PC-9 (cell line): ENCODE measurements around the gene TFRC. TPM values are rescaled to one million over a fixed set of nuclear protein-coding genes. Genes with fewer than 3 reads are reported as not detected.

Experiments
- BruUV-seq: library from RNA; stranded (reverse); fragments of 400-500 nt; replicated peaks from 2 replicates; lab custom pipeline; 2021; lab: Mats Ljungman, UMichigan
- CTCF ChIA-PET: fragments of 300-600 bp; sonication (Branson Sonifier 250); formaldehyde crosslinking; loops from one replicate; lab custom pipeline; 2022; ENCODE audit warnings: antibody characterized with exemption; lab: Charles Lee
- POLR2A ChIA-PET: fragments of 300-600 bp; sonication (Branson Sonifier 250); formaldehyde crosslinking; loops from one replicate; lab custom pipeline; 2022; ENCODE audit warnings: antibody characterized with exemption; ENCODE audit not compliant: unreplicated experiment; lab: Charles Lee
- DNase-seq, 2 experiments: peaks; one replicate each; pipeline versions ENCODE4 v3.0.0 to v3.0.0-alpha.2; 2015 to 2022; ENCODE audit warnings: mixed read lengths in 1 of 2
- H2AFZ ChIP-seq: fragments of 200-600 bp; sonication (generic); 2 replicates; pipeline ENCODE4 v1.8.1; 2017; ENCODE audit warnings: antibody characterized with exemption
- H3F3A ChIP-seq: fragments of 200-600 bp; sonication (generic); 2 replicates; pipeline ENCODE4 v1.8.1; 2017; ENCODE audit warnings: antibody characterized with exemption, mild to moderate bottlenecking, low read depth; ENCODE audit not compliant: insufficient read depth
- H3K27ac ChIP-seq: fragments of 200-600 bp; sonication (generic); 2 replicates; pipeline ENCODE4 v1.6.1; 2016; ENCODE audit warnings: mixed run types
- H3K27me3 ChIP-seq: fragments of 200-600 bp; sonication (generic); 2 replicates; pipeline ENCODE4 v1.6.1; 2016; ENCODE audit warnings: low read depth, mixed run types; ENCODE audit not compliant: insufficient read depth
- H3K36me3 ChIP-seq: fragments of 200-600 bp; sonication (generic); 2 replicates; pipeline ENCODE4 v1.6.1; 2016; ENCODE audit warnings: low read depth, mixed run types
- H3K4me1 ChIP-seq: fragments of 200-600 bp; sonication (generic); replicated peaks from 2 replicates; pipeline ENCODE4 v1.6.1; 2016; ENCODE audit warnings: mixed run types; ENCODE audit not compliant: insufficient read depth
- H3K4me2 ChIP-seq: fragments of 200-600 bp; sonication (generic); 2 replicates; pipeline ENCODE4 v1.6.1; 2017; ENCODE audit warnings: mixed run types
- H3K4me3 ChIP-seq: fragments of 200-600 bp; sonication (generic); 2 replicates; pipeline ENCODE4 v1.6.1; 2016; ENCODE audit warnings: mixed run types
- H3K79me2 ChIP-seq: fragments of 200-600 bp; sonication (generic); 2 replicates; pipeline ENCODE4 v1.6.1; 2017; ENCODE audit warnings: low read depth, mixed run types
- H3K9me2 ChIP-seq: fragments of 200-600 bp; sonication (generic); 2 replicates; pipeline ENCODE4 v1.8.1; 2017; ENCODE audit warnings: mild to moderate bottlenecking; ENCODE audit not compliant: insufficient read depth
- H3K9me3 ChIP-seq: fragments of 200-600 bp; sonication (generic); 2 replicates; pipeline ENCODE4 v1.8.1; 2016; ENCODE audit warnings: low read depth; ENCODE audit not compliant: insufficient read depth
- H4K20me1 ChIP-seq: fragments of 200-600 bp; sonication (generic); 2 replicates; pipeline ENCODE4 v1.8.1; 2017; ENCODE audit not compliant: insufficient read depth
- EZH2 ChIP-seq: fragments of 200-600 bp; sonication (generic); IDR thresholded peaks from 2 replicates; pipeline ENCODE4 v1.8.0; 2017; ENCODE audit warnings: antibody characterized with exemption, low read depth
- intact Hi-C: fragments of 100-400 bp; cut with micrococcal nuclease; formaldehyde crosslinking; loops from one replicate; pipeline ENCODE4 v1.10.0; 2022; ENCODE audit not compliant: unreplicated experiment
- total RNA-seq: library from RNA; stranded (reverse); gene quantifications from 2 replicates; pipeline ENCODE4 v1.2.3, GENCODE V29; 2021
- TF ChIP-seq, protein P1 (sequence below): fragments of 200-600 bp; sonication (generic); conservative IDR thresholded peaks from 2 replicates; pipeline ENCODE4 v1.6.1; 2017; ENCODE audit warnings: mixed run types, antibody characterized with exemption, mild to moderate bottlenecking, moderate library complexity

Gene TFRC
- total RNA-seq, 1 experiment from 2014 or later, result 195 TPM

DNA sequence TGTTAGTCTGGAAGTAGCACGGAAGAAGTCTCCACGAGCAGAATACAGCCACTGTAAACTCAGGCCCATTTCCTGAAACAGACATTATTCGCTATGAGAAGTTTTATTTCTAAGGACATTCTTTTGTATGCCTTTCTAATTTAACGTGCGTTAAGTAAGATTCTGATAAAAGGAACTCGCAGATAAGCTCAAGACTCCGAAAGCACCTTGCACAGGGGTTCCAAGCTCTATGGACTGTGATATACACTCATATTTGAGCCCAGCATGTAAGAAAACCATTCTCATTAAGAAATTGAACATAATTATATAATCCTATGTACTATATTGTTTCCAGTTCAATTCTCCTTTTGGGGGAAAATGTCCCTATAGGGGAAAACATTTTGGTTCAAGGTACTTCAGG is 28.4 kb downstream of the TFRC start:
- no TSS peak for BruUV-seq
- CTCF ChIA-PET, result no interaction called here
- Histone ChIP-seq H3K4me3 (no peak overlapping the region), H3K27me3 (no peaks in the 10 kb centered on the region), H3K36me3 (peaks cover 88% of the 10 kb centered on the region), H3K4me1 (no peaks in the 10 kb centered on the region), H2AFZ (no peak overlapping the region), H3K79me2 (no peaks in the 10 kb centered on the region), H3K4me2 (no peak overlapping the region), H3F3A (peaks cover 94% of the 10 kb centered on the region), H3K9me3 (no peaks in the 10 kb centered on the region), H3K9me2 (no peaks in the 10 kb centered on the region), H4K20me1 (peaks cover 35% of the 10 kb centered on the region), H3K27ac (no peak overlapping the region)
- intact Hi-C loops, result no loop called here
- TF ChIP-seq, protein P1, sequence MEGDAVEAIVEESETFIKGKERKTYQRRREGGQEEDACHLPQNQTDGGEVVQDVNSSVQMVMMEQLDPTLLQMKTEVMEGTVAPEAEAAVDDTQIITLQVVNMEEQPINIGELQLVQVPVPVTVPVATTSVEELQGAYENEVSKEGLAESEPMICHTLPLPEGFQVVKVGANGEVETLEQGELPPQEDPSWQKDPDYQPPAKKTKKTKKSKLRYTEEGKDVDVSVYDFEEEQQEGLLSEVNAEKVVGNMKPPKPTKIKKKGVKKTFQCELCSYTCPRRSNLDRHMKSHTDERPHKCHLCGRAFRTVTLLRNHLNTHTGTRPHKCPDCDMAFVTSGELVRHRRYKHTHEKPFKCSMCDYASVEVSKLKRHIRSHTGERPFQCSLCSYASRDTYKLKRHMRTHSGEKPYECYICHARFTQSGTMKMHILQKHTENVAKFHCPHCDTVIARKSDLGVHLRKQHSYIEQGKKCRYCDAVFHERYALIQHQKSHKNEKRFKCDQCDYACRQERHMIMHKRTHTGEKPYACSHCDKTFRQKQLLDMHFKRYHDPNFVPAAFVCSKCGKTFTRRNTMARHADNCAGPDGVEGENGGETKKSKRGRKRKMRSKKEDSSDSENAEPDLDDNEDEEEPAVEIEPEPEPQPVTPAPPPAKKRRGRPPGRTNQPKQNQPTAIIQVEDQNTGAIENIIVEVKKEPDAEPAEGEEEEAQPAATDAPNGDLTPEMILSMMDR, result no peak
- no peak for TF ChIP-seq EZH2
- POLR2A ChIA-PET, result no interaction called here
- peak in 1 of 2 experiments; percentile 26 for DNase-seq

DNA sequence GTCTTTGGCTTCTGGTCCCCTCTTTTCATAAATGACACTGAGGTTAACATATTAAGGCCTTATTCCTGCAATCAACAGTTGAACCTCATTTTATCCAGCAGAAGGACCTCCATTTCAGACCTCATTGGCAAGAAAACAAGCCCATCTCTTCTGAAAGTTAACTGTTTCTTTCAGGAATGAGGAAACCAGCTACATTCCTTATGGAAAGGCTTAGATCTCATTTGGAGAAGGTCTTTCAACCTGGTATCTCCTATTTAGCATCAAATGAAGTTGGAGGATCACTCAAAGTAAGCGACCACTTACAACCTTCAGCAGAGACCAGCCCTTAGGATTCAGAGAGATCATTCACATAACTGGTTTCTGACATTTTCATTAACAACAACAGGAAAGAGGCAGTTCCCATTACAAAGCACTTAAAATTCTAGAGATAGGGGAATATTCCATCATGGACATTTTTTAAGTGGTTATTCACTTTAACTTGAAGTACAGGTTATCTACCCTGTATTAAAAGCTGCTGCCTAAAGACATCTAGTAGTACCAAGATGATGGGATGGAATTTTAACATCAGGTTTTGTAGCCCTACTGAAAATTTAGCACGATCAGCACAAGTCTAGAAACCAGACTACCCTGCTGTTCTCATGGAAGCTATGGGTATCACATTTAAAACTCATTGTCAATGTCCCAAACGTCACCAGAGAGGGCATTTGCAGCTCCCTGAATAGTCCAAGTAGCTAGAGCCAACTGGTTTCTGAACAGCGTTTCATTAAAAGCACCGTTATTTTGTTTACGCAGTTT is 30.4 kb downstream of the TFRC start:
- Histone ChIP-seq H3K4me1 (no peaks in the 10 kb centered on the region), H3K4me3 (no peak overlapping the region), H3K27ac (no peak overlapping the region), H3K9me2 (no peaks in the 10 kb centered on the region), H3K9me3 (no peaks in the 10 kb centered on the region), H3K79me2 (no peaks in the 10 kb centered on the region), H3K36me3 (peaks cover 70% of the 10 kb centered on the region), H3K27me3 (no peaks in the 10 kb centered on the region), H3F3A (peaks cover 82% of the 10 kb centered on the region), H4K20me1 (peaks cover 35% of the 10 kb centered on the region), H2AFZ (no peak overlapping the region), H3K4me2 (no peak overlapping the region)
- no peak for TF ChIP-seq EZH2
- TF ChIP-seq, protein P1, result no peak
- DNase-seq, result peak in 1 of 2 experiments; percentile 30
- POLR2A ChIA-PET, result no interaction called here
- BruUV-seq, result no TSS peak
- intact Hi-C loops, result no loop called here
- CTCF ChIA-PET, result no interaction called here

DNA sequence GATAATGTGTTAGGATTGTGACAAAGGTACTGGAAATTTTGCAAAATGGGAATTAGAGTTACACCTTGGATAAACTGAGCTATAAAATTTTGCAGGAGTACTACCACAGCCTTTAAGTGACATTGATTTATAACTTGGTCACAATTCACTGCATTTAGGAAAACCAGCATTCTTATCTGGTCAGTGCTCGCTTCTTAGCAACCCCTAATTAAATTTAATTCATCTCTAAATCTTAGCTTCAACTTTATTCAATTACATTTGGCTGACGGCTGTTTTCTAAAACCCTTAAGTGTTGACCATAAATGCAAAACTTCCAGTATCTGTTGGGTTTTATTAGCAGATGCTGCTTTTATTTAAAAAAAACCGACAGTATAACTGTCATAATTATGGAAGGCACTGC is 31.3 kb downstream of the TFRC start:
- Histone ChIP-seq H3K27ac (no peak overlapping the region), H3K9me3 (no peaks in the 10 kb centered on the region), H3F3A (peaks cover 84% of the 10 kb centered on the region), H4K20me1 (peaks cover 31% of the 10 kb centered on the region), H3K4me2 (no peak overlapping the region), H3K27me3 (no peaks in the 10 kb centered on the region), H2AFZ (no peak overlapping the region), H3K4me3 (no peak overlapping the region), H3K9me2 (no peaks in the 10 kb centered on the region), H3K36me3 (peaks cover 62% of the 10 kb centered on the region), H3K4me1 (no peaks in the 10 kb centered on the region), H3K79me2 (no peaks in the 10 kb centered on the region)
- ChIA-PET POLR2A (interaction anchor here (0.7 kb wide), 1 partner anchor 58 kb away, joined by 4 read pairs; no protein-coding TSS in a partner anchor), CTCF (interaction anchor here (0.5 to 0.7 kb wide), 3 partner anchors 34 to 1031 kb away, joined by 3 to 7 read pairs (median 3); no protein-coding TSS in a partner anchor)
- intact Hi-C loops, result no loop called here
- TF ChIP-seq, protein P1, result no peak
- TF ChIP-seq EZH2, result no peak
- no peak for DNase-seq
- no TSS peak for BruUV-seq
